Measurements from ENCODE around the gene TTBK2. TPM values are rescaled to one million over a fixed set of nuclear protein-coding genes. Genes with fewer than 3 reads are reported as not detected.

Gene TTBK2
- total RNA-seq, 1 experiment from 2014 or later, result 10.6 TPM

GRCh38 chr15:42735382-42736165, 185.0 kb downstream of the TTBK2 start:
- H3K27ac Mint-ChIP-seq, result no peak overlapping the region; a peak in 1 of 7 replicates
- peaks cover 16 to 45% (median 42%) of the 10 kb centered on the region in 3 experiments; a peak in 6 of 7 replicates for H3K36me3 Mint-ChIP-seq (ENCODE audit: insufficient read depth in 1 of 3, low read depth in 3 of 3)
- H3K79me2 ChIP-seq (ENCODE audit: insufficient read depth, low read length), result no peaks in the 10 kb centered on the region
- no peak overlapping the region for H2AK5ac ChIP-seq (ENCODE audit: insufficient read length, low read length)
- H3K4ac ChIP-seq (ENCODE audit: low read depth, low read length), result no peak overlapping the region
- no peak overlapping the region for H2BK5ac ChIP-seq (ENCODE audit: insufficient read length, low read length)
- no peaks in the 10 kb centered on the region for H3K27me3 ChIP-seq (ENCODE audit: insufficient read depth, low read length)
- H3K18ac ChIP-seq (ENCODE audit: insufficient read length, low read depth, low read length), result no peak overlapping the region
- H2BK120ac ChIP-seq (ENCODE audit: low read depth, low read length, poor library complexity, severe bottlenecking), result no peak overlapping the region
- peaks cover 7 to 9% of the 10 kb centered on the region in 2 experiments; a peak in 3 of 4 replicates for H3K4me1 Mint-ChIP-seq
- H3K9me3 ChIP-seq (ENCODE audit: control insufficient read depth, low read depth, low read length), result no peaks in the 10 kb centered on the region
- H3K27ac ChIP-seq (ENCODE audit: insufficient read length, low read depth, low read length), result no peak overlapping the region
- H3K14ac ChIP-seq (ENCODE audit: insufficient read depth, low read length), result no peak overlapping the region
- H4K91ac ChIP-seq (ENCODE audit: insufficient read length, low read depth, low read length), result no peak overlapping the region
- no peaks in the 10 kb centered on the region for H4K20me1 ChIP-seq (ENCODE audit: control insufficient read depth, insufficient read depth, insufficient read length)
- no peak overlapping the region for H2BK15ac ChIP-seq (ENCODE audit: low read depth, low read length)
- H3K4me2 ChIP-seq (ENCODE audit: insufficient read depth, insufficient read length, low read length), result peak overlapping the region; percentile 38
- H3K27me3 Mint-ChIP-seq (ENCODE audit: low read depth), result no peaks in the 10 kb centered on the region
- DNase-seq, result no peak
- H3K9ac ChIP-seq (ENCODE audit: extremely low read depth, insufficient read length, low read length), result no peak overlapping the region
- no peaks in the 10 kb centered on the region for H3K4me1 ChIP-seq (ENCODE audit: insufficient read depth, low read length)
- whole genome bisulfite sequencing (ENCODE audit: extremely low coverage, insufficient read length, low lambda C conversion rate), result no CpG with 5 or more reads among the region's 19 CpGs
- H4K8ac ChIP-seq (replicated peaks; ENCODE audit: insufficient read length, low read depth, low read length), result no peak overlapping the region
- no peaks in the 10 kb centered on the region; a peak in 1 of 5 replicates for H3K9me3 Mint-ChIP-seq
- no peak overlapping the region for H3K56ac ChIP-seq (ENCODE audit: insufficient read length, low read depth, low read length)
- H2AFZ ChIP-seq (ENCODE audit: low read length), result no peak overlapping the region
- H3K23ac ChIP-seq (ENCODE audit: insufficient read length, low read depth, low read length), result no peak overlapping the region
- H2BK12ac ChIP-seq (ENCODE audit: insufficient read length, low read depth, low read length), result no peak overlapping the region
- H4K5ac ChIP-seq (ENCODE audit: insufficient read length, low read depth, low read length), result no peak overlapping the region
- H3T11ph ChIP-seq (ENCODE audit: low read length), result no peak overlapping the region
- H3K4me3 Mint-ChIP-seq, result peak overlapping the region; percentile 73 to 86
- no peak for TF ChIP-seq CTCF (conservative IDR thresholded peaks at IDR 0.05)
- H3K79me1 ChIP-seq (ENCODE audit: insufficient read depth, low read depth, low read length, poor library complexity, severe bottlenecking), result no peaks in the 10 kb centered on the region
- H3K23me2 ChIP-seq (ENCODE audit: insufficient read length, low read depth, low read length, poor library complexity, severe bottlenecking), result no peaks in the 10 kb centered on the region
- no peak overlapping the region for H2BK20ac ChIP-seq (ENCODE audit: low read depth, low read length, poor library complexity, severe bottlenecking)

Data from H9 (cell line).